ENCODE results near the gene CDC23.
"Not testable (repeated sequence)": the region's sequence is repeated elsewhere in the genome, so short reads cannot be mapped to it uniquely, and the experiment has no call there.

The CDC23 gene

GRCh38 chr5:138163721-138164120 lies 49.4 kb downstream of the CDC23 start:
- DNase-seq (ENCODE audit: low read depth) = no peak
- H3K4me3 ChIP-seq (ENCODE audit: low read depth, low read length) = no peak overlapping the region
- in situ Hi-C loops (cut with HindIII; ENCODE audit: low sequenced_read_pairs) = no loop called here
- TF ChIP-seq CTCF (IDR thresholded peaks at IDR 0.05; ENCODE audit: low read depth, low read length, missing control alignments) = no peak

GRCh38 chr5:138160706-138161105 lies 52.4 kb downstream of the CDC23 start:
- TF ChIP-seq CTCF (IDR thresholded peaks at IDR 0.05; ENCODE audit: low read depth, low read length, missing control alignments) = no peak
- in situ Hi-C loops (cut with HindIII; ENCODE audit: low sequenced_read_pairs) = no loop called here
- no peak for DNase-seq (ENCODE audit: low read depth)
- no peak overlapping the region for H3K4me3 ChIP-seq (ENCODE audit: low read depth, low read length)

GRCh38 chr5:138159666-138160065 lies 53.5 kb downstream of the CDC23 start:
- TF ChIP-seq CTCF (IDR thresholded peaks at IDR 0.05; ENCODE audit: low read depth, low read length, missing control alignments) = no peak
- DNase-seq (ENCODE audit: low read depth) = no peak
- in situ Hi-C loops (cut with HindIII; ENCODE audit: low sequenced_read_pairs) = no loop called here
- H3K4me3 ChIP-seq (ENCODE audit: low read depth, low read length) = no peak overlapping the region

GRCh38 chr5:138157626-138158025 lies 55.5 kb downstream of the CDC23 start:
- no peak for DNase-seq (ENCODE audit: low read depth)
- no peak overlapping the region for H3K4me3 ChIP-seq (ENCODE audit: low read depth, low read length)
- no peak for TF ChIP-seq CTCF (IDR thresholded peaks at IDR 0.05; ENCODE audit: low read depth, low read length, missing control alignments)
- in situ Hi-C loops (cut with HindIII; ENCODE audit: low sequenced_read_pairs) = no loop called here

DNA sequence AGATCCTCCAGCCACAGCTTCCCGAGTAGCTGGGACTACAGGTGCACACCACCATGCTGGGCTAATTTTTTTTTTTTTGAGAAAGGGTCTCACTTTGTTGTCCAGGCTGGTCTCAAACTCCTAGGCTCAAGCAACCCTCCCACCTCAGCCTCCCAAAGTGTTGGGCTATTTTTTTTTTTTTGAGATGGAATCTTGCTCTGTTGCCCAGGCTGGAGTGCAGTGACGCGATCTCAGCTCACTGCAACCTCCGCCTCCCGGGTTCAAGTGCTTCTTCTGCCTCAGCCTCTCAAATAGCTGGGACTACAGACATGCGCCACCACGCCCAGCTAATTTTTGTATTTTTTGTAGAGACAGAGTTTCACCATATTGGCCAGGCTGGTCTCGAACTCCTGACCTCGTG lies 57.1 kb downstream of the CDC23 start:
- H3K4me3 ChIP-seq (ENCODE audit: low read depth, low read length); DNase-seq (ENCODE audit: low read depth); in situ Hi-C loops (cut with HindIII; ENCODE audit: low sequenced_read_pairs): not testable (repeated sequence)

DNA sequence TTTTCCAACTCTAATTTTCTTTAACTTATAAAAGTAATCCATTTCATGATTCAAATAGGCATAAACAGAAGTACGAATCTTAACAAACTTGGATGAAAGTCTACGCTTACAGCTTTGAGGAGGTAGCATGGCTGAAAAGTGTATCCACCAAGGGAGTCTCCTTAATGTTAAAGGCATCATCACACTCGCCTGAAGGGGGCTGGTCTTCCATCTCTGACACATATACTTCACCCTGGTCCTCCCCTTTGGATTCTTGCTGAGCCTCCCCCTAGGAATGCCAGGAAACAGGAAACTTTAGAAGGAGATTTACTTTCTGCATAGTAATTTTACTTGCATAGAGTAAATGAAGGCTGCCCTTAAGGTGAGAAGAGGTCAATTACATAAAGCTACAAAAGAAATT lies 63.6 kb downstream of the CDC23 start:
- DNase-seq (ENCODE audit: low read depth) = no peak
- TF ChIP-seq CTCF (IDR thresholded peaks at IDR 0.05; ENCODE audit: low read depth, low read length, missing control alignments) = no peak
- in situ Hi-C loops (cut with HindIII; ENCODE audit: low sequenced_read_pairs) = no loop called here
- H3K4me3 ChIP-seq (ENCODE audit: low read depth, low read length) = no peak overlapping the region

DNA sequence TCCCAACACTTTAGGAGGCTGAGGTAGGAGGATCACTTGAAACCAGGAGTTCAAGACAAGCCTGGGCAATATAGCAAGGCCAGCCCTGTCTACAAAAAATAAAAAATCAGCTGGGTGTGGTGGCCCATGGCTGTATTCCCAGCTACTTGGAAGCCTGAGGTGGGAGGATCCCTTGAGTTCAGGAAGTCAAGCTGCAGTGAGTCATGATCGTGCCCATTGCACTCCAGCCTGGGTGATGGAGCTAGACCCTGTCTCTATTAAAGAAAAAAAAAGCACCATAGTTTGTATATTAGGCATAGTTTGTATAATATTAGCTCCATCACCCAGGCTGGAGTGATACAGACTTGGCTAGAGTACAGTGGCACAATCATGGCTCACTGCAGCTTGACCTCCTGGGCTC lies 64.3 kb downstream of the CDC23 start:
- DNase-seq (ENCODE audit: low read depth) = peak; percentile 12
- in situ Hi-C loops (cut with HindIII; ENCODE audit: low sequenced_read_pairs) = no loop called here
- no peak overlapping the region for H3K4me3 ChIP-seq (ENCODE audit: low read depth, low read length)
- TF ChIP-seq CTCF (IDR thresholded peaks at IDR 0.05; ENCODE audit: low read depth, low read length, missing control alignments) = no peak

DNA sequence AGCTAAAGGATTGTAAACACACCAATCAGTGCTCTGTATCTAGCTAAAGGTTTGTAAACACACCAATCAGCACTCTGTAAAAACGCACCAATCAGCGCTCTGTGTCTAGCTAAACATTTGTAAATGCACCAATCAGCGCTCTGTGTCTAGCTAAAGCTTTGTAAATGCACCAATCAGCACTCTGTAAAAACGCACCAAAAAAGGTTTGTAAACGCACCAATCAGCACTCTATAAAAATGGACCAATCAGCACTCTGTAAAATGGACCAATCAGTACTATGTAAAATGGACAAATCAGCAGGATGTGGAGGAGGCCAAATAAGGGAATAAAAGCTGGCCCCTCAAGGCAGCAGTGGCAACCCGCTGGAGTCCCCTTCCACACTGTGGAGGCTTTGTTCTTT lies 69.5 kb downstream of the CDC23 start:
- in situ Hi-C loops (cut with HindIII; ENCODE audit: low sequenced_read_pairs); DNase-seq (ENCODE audit: low read depth); H3K4me3 ChIP-seq (ENCODE audit: low read depth, low read length): not testable (repeated sequence)

All from astrocyte of the cerebellum (primary cell).